BLaER1 (cell line): ENCODE results near the gene EPB41.
"Not testable (repeated sequence)": the region's sequence is repeated elsewhere in the genome, so short reads cannot be mapped to it uniquely, and the experiment has no call there.

ENCODE experiments used
- H3K27ac ChIP-seq: shearing (Covaris generic); formaldehyde crosslinking; 2 replicates; pipeline ENCODE4 v1.8.1; 2022
- H3K27me3 ChIP-seq: shearing (Covaris generic); formaldehyde crosslinking; 2 replicates; pipeline ENCODE4 v1.8.1; 2022
- H3K36me3 ChIP-seq: shearing (Covaris generic); formaldehyde crosslinking; 2 replicates; pipeline ENCODE4 v1.8.1; 2022
- H3K4me1 ChIP-seq: shearing (Covaris generic); formaldehyde crosslinking; 2 replicates; pipeline ENCODE4 v1.8.1; 2022
- H3K4me2 ChIP-seq: shearing (Covaris generic); formaldehyde crosslinking; 2 replicates; pipeline ENCODE4 v1.8.1; 2022
- H3K4me3 ChIP-seq: shearing (Covaris generic); formaldehyde crosslinking; 2 replicates; pipeline ENCODE4 v1.8.1; 2022
- H3K9ac ChIP-seq: shearing (Covaris generic); formaldehyde crosslinking; 2 replicates; pipeline ENCODE4 v1.8.1; 2022
- H3K9me3 ChIP-seq: shearing (Covaris generic); formaldehyde crosslinking; 2 replicates; pipeline ENCODE4 v1.8.1; 2022
- H4K20me1 ChIP-seq: shearing (Covaris generic); formaldehyde crosslinking; 2 replicates; pipeline ENCODE4 v1.8.1; 2022
- Cebpa-rat ChIP-seq: shearing (Covaris generic); IDR thresholded peaks from 2 replicates; pipeline ENCODE4 v1.8.1; 2022

The EPB41 gene

GRCh38 chr1:29032841-29033240 is 118.5 kb downstream of the EPB41 start:
- no peak for TF ChIP-seq Cebpa-rat
- no peaks in the 10 kb centered on the region for H3K9me3 ChIP-seq
- no peak overlapping the region for H3K4me3 ChIP-seq
- peaks cover 59% of the 10 kb centered on the region for H3K36me3 ChIP-seq
- no peak overlapping the region for H3K4me2 ChIP-seq
- H3K27me3 ChIP-seq = no peaks in the 10 kb centered on the region
- H3K4me1 ChIP-seq = no peaks in the 10 kb centered on the region
- no peaks in the 10 kb centered on the region for H4K20me1 ChIP-seq
- no peak overlapping the region for H3K9ac ChIP-seq
- H3K27ac ChIP-seq = no peak overlapping the region

GRCh38 chr1:29033829-29034466 is 119.6 kb downstream of the EPB41 start:
- Histone ChIP-seq H3K4me1 (no peaks in the 10 kb centered on the region), H3K9ac (no peak overlapping the region), H3K27me3 (no peaks in the 10 kb centered on the region), H3K27ac (no peak overlapping the region), H3K36me3 (peaks cover 55% of the 10 kb centered on the region), H3K4me2 (no peak overlapping the region), H3K4me3 (no peak overlapping the region), H3K9me3 (no peaks in the 10 kb centered on the region), H4K20me1 (no peaks in the 10 kb centered on the region)
- no peak for TF ChIP-seq Cebpa-rat

GRCh38 chr1:29043274-29043965 is 129.1 kb downstream of the EPB41 start:
- Histone ChIP-seq H4K20me1 (no peaks in the 10 kb centered on the region), H3K4me3 (no peak overlapping the region), H3K4me2 (no peak overlapping the region), H3K4me1 (no peaks in the 10 kb centered on the region), H3K9me3 (no peaks in the 10 kb centered on the region), H3K36me3 (peaks cover 70% of the 10 kb centered on the region), H3K27ac (no peak overlapping the region), H3K9ac (no peak overlapping the region), H3K27me3 (no peaks in the 10 kb centered on the region)
- TF ChIP-seq Cebpa-rat = no peak

GRCh38 chr1:29044010-29044409 is 129.6 kb downstream of the EPB41 start:
- Histone ChIP-seq H3K4me3 (no peak overlapping the region), H3K9me3 (no peaks in the 10 kb centered on the region), H3K27me3 (no peaks in the 10 kb centered on the region), H4K20me1 (no peaks in the 10 kb centered on the region), H3K4me2 (no peak overlapping the region), H3K36me3 (peaks cover 70% of the 10 kb centered on the region), H3K9ac (no peak overlapping the region), H3K4me1 (no peaks in the 10 kb centered on the region), H3K27ac (no peak overlapping the region)
- TF ChIP-seq Cebpa-rat = no peak

- not testable (repeated sequence) for H3K4me3 ChIP-seq, H3K4me2 ChIP-seq
Observed at GRCh38 chr1:29045663-29046062, 131.3 kb downstream of the EPB41 start.

GRCh38 chr1:29047142-29047541 is 132.8 kb downstream of the EPB41 start:
- Histone ChIP-seq H3K27me3 (no peaks in the 10 kb centered on the region), H3K9me3 (no peaks in the 10 kb centered on the region), H3K4me1 (no peaks in the 10 kb centered on the region), H3K4me3 (no peak overlapping the region), H4K20me1 (no peaks in the 10 kb centered on the region), H3K4me2 (no peak overlapping the region), H3K36me3 (peaks cover 44% of the 10 kb centered on the region), H3K27ac (no peak overlapping the region), H3K9ac (no peak overlapping the region)
- TF ChIP-seq Cebpa-rat = no peak

More at GRCh38 chr1:29045663-29046062, 131.3 kb downstream of the EPB41 start:
- H3K27ac ChIP-seq, H3K4me1 ChIP-seq, H3K27me3 ChIP-seq, H3K9me3 ChIP-seq, H3K9ac ChIP-seq, H4K20me1 ChIP-seq: not testable (repeated sequence)
- H3K36me3 ChIP-seq = peaks cover 58% of the 10 kb centered on the region

GRCh38 chr1:29050166-29050565 is 135.8 kb downstream of the EPB41 start:
- Histone ChIP-seq H3K4me1 (no peaks in the 10 kb centered on the region), H3K27me3 (no peaks in the 10 kb centered on the region), H3K4me3 (no peak overlapping the region), H3K9me3 (no peaks in the 10 kb centered on the region), H3K4me2 (no peak overlapping the region), H3K9ac (no peak overlapping the region), H3K36me3 (peaks cover 45% of the 10 kb centered on the region), H4K20me1 (no peaks in the 10 kb centered on the region), H3K27ac (no peak overlapping the region)
- TF ChIP-seq Cebpa-rat = no peak

- H3K27me3 ChIP-seq = no peaks in the 10 kb centered on the region
- H3K36me3 ChIP-seq = peaks cover 54% of the 10 kb centered on the region
- H3K4me1 ChIP-seq = no peaks in the 10 kb centered on the region
- H4K20me1 ChIP-seq = no peaks in the 10 kb centered on the region
- H3K9ac ChIP-seq = no peak overlapping the region
- no peaks in the 10 kb centered on the region for H3K9me3 ChIP-seq
- no peak overlapping the region for H3K4me2 ChIP-seq
- no peak for TF ChIP-seq Cebpa-rat
- no peak overlapping the region for H3K27ac ChIP-seq
- H3K4me3 ChIP-seq = no peak overlapping the region
Observed at GRCh38 chr1:29052100-29052499, 137.7 kb downstream of the EPB41 start.

GRCh38 chr1:29052941-29053340 is 138.6 kb downstream of the EPB41 start:
- H3K4me1 ChIP-seq = no peaks in the 10 kb centered on the region
- H3K27ac ChIP-seq = no peak overlapping the region
- H3K4me3 ChIP-seq = no peak overlapping the region
- TF ChIP-seq Cebpa-rat = no peak
- no peaks in the 10 kb centered on the region for H3K27me3 ChIP-seq
- peaks cover 48% of the 10 kb centered on the region for H3K36me3 ChIP-seq
- H3K4me2 ChIP-seq = no peak overlapping the region
- no peak overlapping the region for H3K9ac ChIP-seq
- no peaks in the 10 kb centered on the region for H3K9me3 ChIP-seq
- no peaks in the 10 kb centered on the region for H4K20me1 ChIP-seq

- TF ChIP-seq Cebpa-rat = no peak
- no peak overlapping the region for H3K9ac ChIP-seq
- H3K27me3 ChIP-seq = no peaks in the 10 kb centered on the region
Observed at GRCh38 chr1:29055160-29055559, 140.8 kb downstream of the EPB41 start.

More at GRCh38 chr1:29055160-29055559, 140.8 kb downstream of the EPB41 start:
- Histone ChIP-seq H4K20me1 (no peaks in the 10 kb centered on the region), H3K4me2 (no peak overlapping the region), H3K9me3 (no peaks in the 10 kb centered on the region), H3K27ac (no peak overlapping the region), H3K4me1 (no peaks in the 10 kb centered on the region), H3K36me3 (peaks cover 56% of the 10 kb centered on the region), H3K4me3 (no peak overlapping the region)
